ENCODE results near the gene DYNLRB2.

Gene DYNLRB2

DNA sequence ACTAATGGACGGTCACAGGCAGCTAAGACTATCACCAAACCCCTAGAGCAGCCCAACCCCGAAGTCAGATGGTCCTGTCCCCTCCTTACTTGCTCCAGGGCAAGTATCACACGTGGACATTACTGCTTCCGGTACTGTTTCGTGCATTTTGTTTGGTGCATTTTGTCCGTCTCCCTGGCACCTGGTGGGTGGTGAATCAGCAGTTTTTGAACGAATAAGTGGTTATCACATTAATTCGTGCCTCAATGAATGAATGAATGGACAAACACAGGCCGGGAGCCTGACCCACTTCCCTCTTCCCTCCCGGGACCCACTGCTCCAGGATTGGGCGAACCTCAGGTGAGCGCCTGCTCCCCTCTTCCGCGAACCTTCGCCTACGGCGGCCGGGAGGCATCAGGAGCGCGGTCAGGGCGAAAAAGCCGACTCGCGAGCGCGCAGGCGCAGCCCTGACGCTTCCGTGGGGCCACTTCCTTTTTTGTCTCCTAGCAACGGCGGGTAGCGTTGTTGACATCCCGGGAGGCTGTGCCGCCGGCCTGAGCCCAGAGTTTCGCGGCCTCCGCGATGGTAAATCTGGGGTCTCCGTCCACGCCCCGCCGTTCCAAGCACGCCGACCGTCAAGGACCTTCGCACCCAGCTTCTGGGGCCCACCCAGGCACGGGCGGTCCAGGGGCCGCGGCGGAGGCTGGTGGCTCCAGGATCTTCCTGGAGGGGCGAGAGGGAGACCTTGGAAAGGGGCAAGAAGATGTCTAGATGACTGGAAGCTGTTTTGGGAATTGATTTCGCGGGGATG, at the start of gene DYNLRB2:
TSS of gene DYNLRB2 (plus strand) at position 478 of the 790 bp plus-strand sequence. CDS start at position 562, 84 bp downstream.
- DNase-seq: peak; percentile 98

DNA sequence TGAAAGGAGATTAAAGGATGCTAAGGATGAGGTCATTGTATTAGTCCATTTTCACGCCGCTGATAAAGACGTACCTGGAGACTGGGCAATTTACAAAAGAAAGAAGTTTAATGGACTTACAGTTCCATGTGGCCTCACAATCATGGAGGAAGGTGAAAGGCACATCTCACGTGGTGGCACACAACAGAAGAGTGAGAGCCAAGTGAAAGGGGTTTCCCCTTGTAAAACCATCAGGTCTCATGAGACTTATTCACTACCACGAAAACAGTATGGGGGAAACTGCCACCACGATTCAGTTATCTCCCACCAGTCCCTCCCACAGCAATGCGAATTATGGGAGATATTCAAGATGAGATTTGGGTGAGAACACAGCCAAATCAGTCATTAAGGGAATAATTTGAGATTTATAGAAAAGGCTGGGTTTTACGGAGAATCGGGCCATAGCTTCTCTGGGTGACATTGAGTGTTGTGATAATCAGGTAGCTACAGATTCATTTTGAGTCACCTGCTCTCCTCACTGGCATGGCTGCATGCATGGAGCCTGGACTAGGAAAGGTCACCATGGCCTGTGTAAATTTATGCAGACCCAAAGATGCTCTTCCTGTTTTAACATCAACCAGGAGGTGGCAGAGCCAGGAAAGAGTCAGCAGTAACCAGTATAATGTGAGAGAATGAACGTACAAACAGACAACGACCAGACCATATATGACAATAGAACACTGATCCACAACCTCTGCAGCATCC, 40.5 kb upstream of the DYNLRB2 start:
- no peak for DNase-seq

DNA sequence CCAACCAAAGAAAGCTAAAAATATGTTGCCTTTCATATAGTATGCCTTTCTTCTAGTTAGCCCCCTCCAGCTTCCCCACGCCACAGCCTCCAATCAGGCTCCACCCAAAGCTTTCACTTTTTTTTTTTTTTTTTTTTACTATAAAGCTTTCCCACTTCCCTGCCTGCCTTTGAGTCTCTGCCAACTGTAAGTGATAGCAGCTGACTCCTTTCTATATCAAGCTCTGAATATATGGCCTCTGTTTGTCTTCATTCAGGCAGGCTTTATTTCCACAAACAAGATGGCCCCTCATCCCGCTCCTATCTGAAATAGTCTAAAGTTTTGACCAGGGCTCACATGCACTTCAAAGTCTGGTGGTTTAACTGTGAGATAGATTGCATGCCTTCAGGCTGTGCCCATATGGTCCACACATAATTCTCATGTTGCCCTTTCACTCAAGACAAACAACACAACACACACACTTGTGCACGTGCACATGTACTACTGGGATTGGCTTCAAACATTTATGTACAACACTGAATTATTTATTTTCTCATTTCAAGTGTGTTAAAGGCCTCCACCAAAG, 39.8 kb upstream of the DYNLRB2 start:
- no peak for DNase-seq

DNA sequence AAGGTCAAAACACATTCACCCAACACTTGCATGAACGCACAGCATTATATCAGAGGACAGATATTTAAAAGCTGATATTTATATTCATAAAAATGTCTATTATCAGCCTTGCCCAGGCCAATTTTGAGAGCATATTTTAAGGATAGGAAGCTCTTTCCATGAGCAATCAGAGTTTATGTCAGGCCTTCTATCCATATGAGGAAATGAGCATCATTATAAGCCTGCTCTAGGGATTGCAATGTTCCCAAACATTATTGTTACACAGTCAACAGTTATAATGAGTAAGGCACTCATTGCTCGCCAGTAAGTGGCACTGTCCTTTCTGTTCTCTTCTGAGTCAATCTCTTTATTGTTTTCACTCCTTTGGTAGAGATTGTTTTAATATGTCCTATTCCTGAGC, 37.7 kb upstream of the DYNLRB2 start:
- no peak for DNase-seq

DNA sequence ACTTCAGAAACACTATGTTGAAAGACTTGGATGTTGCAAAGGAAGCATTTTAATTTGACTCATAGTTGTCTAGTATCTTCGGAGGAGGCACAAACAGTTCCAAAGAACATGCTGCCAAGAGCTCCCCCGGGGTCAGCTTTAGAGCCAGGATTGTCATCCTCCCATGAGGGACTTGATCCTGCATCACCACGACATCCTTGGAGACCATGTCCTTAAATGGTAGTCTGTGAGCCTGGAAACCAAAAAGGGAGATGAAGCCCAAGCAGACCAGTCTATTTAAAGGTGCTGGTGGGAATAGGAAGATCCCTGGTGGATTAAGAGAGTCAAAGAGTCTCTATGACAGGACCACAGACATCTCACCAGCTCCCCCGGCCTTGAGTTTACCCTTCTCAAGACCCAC, 33.3 kb upstream of the DYNLRB2 start:
- no peak for DNase-seq

DNA sequence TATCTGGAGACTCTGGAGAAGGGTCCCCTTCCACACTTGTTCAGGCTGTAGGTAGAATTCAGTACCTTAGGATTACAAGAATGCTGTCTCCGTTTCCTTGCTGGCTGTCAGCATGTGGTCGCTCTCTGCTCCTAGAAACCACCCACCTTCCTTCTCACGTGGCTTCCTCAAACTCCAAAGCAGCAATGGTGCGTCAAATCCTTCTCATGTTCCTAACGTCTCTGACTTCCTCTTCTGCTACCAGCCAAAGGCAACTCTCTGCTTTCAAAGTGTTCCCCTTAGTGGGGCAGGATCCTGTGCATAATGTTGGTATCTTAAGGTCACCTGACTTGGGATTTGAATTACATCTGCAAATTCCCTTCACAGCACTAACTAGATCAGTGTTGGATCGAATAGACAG, 30.9 kb upstream of the DYNLRB2 start:
- no peak for DNase-seq

DNA sequence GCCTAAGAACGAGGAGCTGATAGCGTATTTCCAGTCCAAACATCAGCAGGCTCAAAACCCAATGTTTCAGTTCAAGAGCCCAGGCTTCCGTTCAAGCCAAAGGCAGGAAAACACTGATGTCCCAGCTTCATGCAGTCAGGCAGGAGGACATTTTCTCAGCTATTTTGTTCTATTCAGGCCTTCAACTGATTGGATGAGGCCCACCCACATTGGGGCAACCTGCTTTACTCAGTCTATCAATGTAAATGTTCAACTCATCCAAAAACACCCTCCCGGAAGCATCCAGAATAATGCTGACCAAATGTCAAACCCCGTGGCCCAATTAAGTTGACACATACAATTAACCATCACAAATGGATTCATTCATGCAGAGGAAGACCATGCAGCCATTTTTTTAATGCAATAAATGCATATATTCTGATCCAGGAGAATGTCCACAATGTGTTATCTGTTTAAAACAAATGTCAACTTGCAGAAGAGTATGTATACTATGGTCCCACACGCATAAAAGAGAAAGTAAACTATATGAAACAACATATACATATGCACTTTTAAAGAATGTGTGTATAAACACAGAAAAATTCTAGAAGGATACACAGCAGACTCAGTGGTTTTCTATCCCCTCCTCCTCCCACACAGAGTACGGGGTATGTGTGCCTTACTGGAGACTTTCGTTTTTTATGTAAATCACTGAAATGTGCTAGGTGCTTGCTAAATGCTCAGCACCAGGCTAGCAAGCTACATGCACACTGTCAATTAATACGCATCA, 28.8 kb upstream of the DYNLRB2 start:
- DNase-seq: no peak

DNA sequence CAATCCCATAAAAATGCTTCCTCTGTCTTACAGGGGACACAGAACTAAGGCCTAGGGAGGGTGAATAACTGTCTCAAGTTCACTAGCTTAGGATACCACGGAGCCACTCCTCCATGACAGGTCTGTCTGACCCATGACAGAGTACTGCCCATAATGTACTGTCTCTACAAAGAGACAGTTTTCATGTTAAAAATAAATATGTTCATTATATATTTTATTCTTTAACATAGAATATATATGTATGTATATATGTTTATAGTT, 28.3 kb upstream of the DYNLRB2 start:
- DNase-seq: no peak

DNA sequence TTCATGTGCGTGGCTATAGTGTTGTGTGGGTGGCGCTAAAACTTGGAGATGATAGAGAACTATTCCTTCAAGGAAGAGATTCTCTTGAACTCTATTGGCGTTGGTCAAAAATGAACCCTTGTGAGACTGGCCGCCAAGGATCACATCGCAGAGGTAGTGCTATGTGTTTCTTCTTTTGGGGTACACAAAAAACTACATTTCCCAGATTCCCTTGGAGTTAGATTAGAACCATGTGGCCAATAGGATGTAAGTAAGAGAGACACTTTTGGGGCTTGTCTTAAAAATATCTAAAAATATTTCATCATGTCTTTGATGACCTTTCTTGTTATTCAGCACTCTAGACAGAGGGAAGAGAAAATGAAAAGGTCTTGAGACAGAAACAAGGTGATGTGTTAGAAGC, 25.4 kb upstream of the DYNLRB2 start:
- DNase-seq: no peak

DNA sequence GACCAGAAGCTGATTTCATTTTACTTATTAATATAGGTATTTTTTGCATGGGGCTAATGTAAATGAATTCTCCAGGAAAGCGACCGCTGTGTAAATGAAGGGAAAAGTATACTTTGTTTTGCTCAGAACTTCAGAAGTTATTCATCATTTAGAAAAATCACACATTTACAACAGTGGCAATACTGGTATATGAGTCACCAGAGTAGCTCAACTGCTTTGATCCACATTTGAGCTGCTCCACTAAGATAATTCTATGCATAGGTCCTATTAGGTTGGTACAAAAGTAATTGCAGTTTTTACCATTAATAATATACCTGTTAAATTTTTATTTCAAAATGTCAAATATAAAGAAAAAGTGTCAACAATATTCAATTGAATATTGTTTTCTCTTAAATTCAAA, 22.9 kb upstream of the DYNLRB2 start:
- peak; percentile 40 for DNase-seq

DNA sequence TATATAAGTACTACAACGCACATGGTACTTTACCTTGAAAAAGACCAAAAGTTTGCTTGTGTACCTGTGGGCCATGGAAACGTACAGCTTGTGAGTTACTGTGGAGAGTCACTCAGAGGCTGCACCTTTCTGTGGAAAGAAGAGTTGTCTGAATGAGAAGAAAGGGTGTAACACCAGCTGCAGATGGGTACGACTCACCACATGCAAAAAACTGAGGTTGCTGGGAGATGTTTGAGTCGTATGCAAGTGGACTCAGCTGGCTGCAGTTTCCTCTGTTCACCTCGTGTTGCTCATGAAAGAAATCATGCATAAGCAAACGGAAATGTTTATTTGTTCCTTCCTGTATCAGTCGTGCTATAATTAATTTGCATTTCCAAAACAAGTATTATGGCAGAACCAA, 22.4 kb upstream of the DYNLRB2 start:
- peak; percentile 73 for DNase-seq

DNA sequence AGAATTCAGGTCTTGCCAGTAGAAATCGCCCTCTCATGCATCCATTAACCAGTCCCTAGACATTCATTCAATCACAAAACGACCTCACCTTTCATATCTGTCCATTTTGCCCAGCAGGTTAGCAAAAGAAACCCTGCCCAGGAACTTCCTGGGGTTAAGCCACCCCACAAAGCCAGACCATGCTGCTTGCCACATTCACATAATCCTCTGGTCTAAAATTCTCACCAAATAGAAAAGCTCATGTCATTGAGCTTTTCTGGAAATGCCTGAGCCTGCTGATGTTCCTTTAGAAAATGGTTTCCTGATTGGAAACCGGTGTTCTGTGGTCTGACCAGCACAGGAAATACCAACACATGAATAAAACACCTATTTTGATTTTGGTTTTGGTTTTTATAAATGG, 21.6 kb upstream of the DYNLRB2 start:
- DNase-seq: peak; percentile 22

DNA sequence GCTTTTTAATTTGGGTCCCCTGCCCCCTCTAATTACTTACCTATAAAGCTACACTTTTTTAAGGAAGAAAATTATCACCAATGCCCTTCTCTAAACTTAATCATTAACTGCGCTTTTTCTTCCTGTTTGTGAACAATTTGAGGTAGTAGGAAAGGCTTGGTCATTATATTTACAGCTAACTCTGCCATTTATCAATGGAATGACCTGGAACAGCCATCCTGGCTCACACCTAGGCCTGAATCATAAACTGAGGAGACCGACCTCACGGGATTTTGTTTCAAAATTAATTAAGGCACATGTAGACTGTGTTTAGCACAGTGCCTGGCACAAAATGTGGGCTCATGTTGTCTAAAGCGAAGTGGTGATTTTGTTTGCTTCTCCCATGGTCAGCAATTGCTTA, 15.4 kb upstream of the DYNLRB2 start:
- no peak for DNase-seq

DNA sequence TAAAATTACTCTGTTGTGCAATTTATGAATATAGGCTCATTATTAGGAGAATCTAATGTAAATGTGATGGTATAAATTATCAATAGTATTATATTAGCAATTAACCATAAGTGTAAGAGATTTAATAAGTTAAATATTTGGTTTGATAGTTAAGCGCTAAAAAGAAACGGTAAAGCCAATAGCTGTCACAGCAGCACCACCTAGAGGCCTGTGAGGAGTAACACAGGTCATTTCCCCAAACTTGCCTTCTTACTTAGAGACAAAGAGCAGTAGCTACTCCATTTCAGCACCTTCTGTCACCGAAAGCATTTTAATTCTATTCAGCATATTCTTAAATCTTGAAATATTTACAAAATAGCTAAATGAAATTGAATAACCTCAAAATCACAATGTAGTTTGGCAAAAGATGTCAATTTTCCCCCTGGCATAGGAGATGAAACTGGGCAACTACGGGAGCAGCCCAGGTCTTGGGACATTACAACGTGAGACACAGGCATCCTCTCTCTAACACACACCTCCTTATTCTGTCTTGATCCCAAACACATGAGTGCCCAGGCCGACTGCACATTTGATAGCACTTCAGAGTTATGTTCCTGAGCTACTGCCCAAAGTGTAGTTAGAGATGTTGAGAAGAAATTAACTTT, 14.3 kb upstream of the DYNLRB2 start:
- DNase-seq: peak; percentile 80

DNA sequence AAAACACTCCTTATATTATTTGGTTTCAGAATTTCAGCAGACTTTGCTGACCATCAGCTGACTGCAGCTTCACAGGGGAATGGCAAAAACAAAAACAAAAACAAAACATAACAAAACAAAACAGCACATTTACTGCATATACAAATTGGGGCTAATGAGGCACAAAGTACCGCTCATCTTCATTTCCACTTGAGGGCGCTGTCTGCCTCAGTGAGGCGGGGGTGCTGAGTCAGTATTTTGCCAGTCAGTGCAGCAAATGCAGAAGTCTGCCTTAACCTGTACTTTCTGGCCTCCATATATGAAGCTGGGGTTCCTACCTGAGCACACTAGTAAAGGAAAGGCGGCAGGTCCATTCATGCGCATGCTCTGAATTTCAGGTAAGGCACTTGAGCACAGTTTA, 13.5 kb upstream of the DYNLRB2 start:
- peak; percentile 88 for DNase-seq

DNA sequence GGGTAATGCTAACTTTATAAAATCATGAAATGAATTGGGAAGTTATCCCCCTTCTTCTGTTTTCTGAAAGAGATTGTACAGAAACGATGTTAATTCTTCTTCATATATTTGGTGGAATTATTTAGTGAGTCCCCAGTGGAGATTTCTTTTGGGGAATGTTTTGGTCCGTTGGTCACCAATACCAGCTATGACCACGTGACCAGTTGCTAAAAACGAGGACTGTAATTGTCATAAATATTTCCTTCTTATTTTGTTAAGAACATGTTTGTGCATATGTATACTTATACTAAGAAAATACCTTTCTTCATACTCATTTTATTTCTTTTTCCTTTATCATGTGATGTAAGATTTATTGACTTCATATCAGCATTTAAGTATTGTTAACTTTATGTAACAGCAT, 10.3 kb upstream of the DYNLRB2 start:
- DNase-seq: no peak

DNA sequence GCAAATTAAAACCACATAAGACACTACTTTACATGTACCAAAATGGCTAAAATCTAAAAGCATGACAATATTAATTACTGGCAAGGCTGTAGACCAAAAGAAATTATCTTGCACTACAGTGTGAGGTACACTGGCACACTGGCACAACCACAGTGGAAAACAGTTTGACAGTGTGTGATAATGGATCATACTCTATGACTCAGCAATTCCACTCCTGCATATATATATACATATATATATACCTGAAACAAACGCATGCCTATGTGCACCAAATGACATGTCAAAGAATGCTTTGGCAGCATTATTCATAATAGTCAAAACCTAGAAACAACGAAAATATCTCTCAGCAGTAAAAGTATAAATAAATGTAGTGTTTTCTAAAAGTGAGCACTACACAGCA, 4.6 kb upstream of the DYNLRB2 start:
- DNase-seq: peak; percentile 82

DNA sequence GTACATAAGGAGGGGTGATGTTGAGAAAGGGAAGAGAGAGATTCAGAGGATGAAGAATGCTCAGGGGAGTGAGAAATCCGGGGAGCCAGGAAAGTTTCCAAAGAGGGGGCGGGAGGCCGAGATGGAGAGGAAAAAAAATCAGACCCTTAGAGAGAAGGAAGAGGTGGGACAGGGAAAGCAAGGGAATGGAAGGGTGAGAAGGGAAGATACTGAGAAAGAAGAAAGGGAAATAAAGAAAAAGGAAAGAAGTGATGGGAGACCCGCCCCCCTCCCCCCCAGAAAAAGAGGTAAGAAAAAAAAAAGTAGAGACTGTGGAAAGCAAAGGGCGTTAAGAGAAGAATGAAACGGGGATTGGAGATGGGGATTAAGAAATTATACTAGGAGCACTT, 507 bp downstream of the DYNLRB2 start:
- DNase-seq: no peak

DNA sequence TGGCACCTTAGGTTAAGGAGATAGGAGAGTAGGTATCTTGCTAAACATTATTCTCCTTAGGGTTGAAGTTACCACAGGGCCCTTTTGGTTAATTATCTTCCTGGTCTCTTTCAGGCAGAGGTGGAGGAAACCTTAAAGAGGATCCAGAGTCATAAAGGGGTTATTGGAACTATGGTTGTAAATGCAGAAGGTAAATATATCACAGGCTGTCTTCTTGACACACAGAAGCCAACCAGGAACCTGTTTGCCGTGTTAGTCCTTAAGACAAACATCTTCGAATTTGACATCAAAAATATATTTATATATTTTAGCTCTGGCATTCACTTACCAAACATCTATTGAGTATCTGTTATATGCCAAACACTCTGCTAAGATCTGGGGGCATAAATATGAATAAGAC, 2.4 kb downstream of the DYNLRB2 start:
- no peak for DNase-seq

DNA sequence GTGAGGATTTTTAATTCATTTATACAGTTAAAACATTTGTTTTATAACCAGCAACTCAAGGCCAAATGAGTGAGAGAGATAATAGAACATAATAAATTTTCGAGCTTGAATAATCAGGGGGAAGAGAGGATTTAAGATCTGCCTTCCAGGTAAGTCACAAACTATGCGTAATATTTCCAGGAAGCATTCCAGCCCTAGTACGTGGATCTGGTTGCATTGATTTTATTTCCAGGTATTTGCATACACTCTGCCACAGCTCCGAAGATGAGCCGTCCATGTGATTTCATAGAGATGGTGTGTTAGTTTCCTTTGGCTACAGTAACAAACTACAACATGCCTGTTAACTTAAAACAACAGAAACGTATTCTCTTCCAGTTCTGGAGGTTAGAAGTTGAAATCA, 3.5 kb downstream of the DYNLRB2 start:
- DNase-seq: no peak

DNA sequence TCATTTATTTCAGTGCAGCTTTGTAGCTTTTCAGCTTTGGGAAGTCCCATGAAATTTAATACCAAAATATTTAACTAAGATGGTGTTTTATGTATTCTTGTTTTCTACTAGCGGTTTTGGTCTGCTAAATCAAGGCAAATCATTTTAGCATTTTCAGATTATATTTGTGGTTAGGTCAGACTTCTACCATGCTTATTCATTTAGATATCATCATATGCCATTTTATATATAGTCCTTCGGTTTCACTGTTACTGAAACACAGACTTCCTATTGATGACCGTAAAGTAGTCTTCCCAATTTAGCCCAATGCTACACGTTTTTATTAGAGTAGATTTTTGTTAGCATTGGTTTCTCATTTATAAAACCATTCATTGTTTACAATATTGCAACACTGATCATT, 5.5 kb downstream of the DYNLRB2 start:
- DNase-seq: no peak

DNA sequence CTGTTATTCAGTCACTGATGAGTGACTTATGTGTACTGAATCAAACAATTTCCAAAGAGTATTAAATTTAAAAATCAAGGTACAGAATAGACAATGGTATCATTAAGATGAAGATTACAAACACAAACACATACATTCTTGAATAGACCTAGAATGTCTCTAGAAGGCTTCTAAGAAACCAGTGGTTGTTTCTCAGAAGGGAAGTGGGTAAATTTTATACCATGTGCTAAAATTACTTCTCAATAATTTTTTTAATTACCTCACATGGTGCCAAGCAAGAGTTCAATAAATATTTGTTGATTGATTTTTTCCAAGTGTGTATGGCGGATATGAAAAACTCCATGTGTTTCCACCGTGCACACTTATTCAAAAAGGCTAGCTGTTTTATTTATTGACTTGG, 6.4 kb downstream of the DYNLRB2 start:
- no peak for DNase-seq

DNA sequence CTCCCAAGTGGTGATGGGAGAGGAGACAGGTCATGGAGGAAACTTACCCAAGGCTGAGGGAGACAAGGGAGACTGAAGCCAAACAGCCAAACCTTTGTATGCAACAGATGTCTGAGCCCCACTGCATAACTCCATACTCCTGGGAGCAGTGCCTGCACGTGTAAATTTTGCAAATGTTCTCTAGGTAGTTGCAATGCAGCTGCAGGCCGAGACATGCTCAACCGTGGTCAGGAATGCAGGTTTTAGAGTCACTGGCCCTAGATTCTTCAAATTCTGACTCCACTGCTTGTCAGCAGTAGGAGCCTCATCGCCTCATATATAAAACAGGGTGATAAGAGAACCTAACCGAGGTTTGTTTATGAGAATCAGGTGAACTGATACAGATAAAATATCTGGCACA, 11.5 kb downstream of the DYNLRB2 start:
- no peak for DNase-seq

All from activated CD4-positive, alpha-beta T cell treated with anti-CD3 and anti-CD28 coated beads, Interleukin-10, Interleukin-2, amounts not matched to agents 100 ng/mL and 50 ng/mL, durations not matched to agents 16 hours and 8 hours (primary cell).